Mesothelial cell of epicardium (in vitro differentiated cells): ENCODE results near the gene SLC40A1. TPM values are rescaled to one million over a fixed set of nuclear protein-coding genes. Genes with fewer than 3 reads are reported as not detected.

Source experiments
- DNase-seq, 2 experiments: peaks; one replicate each; pipeline ENCODE4 v3.0.0; 2021; ENCODE audit warnings: low spot score in 2 of 2; ENCODE audit not compliant: unreplicated experiment in 2 of 2
- H3K27ac Mint-ChIP-seq: 2 replicates; pipeline ENCODE4 v1.8.0; 2021; ENCODE audit warnings: mixed read lengths
- H3K27me3 Mint-ChIP-seq: 2 replicates; pipeline ENCODE4 v1.8.0; 2021; ENCODE audit warnings: low read depth, mixed read lengths
- H3K36me3 Mint-ChIP-seq: 2 replicates; pipeline ENCODE4 v1.8.0; 2021; ENCODE audit warnings: mixed read lengths
- H3K4me1 Mint-ChIP-seq: 2 replicates; pipeline ENCODE4 v1.8.0; 2021; ENCODE audit warnings: mixed read lengths
- H3K4me3 Mint-ChIP-seq: 2 replicates; pipeline ENCODE4 v1.8.0; 2021; ENCODE audit warnings: mild to moderate bottlenecking, moderate library complexity, mixed read lengths
- H3K9me3 Mint-ChIP-seq: 2 replicates; pipeline ENCODE4 v1.8.0; 2021; ENCODE audit warnings: mixed read lengths
- total RNA-seq: library from RNA; stranded (reverse); gene quantifications from 3 replicates; pipeline ENCODE4 v1.2.1, GENCODE V29; 2021
- TF ChIP-seq, protein P1 (sequence below): fragments of 200-600 bp; sonication (generic); IDR thresholded peaks from one replicate; pipeline ENCODE4 v1.5.0; 2021; ENCODE audit warnings: antibody characterized with exemption; ENCODE audit not compliant: unreplicated experiment

The SLC40A1 gene
- total RNA-seq, 1 donor from 2014 or later = 154 TPM

- H3K27me3 Mint-ChIP-seq = no peaks in the 10 kb centered on the region
- peak overlapping the region; percentile 89 for H3K27ac Mint-ChIP-seq
- H3K9me3 Mint-ChIP-seq = peaks cover 5% of the 10 kb centered on the region
- DNase-seq = no peak
- H3K4me3 Mint-ChIP-seq = no peak overlapping the region
- H3K36me3 Mint-ChIP-seq = peaks cover 18% of the 10 kb centered on the region
- TF ChIP-seq, protein P1, sequence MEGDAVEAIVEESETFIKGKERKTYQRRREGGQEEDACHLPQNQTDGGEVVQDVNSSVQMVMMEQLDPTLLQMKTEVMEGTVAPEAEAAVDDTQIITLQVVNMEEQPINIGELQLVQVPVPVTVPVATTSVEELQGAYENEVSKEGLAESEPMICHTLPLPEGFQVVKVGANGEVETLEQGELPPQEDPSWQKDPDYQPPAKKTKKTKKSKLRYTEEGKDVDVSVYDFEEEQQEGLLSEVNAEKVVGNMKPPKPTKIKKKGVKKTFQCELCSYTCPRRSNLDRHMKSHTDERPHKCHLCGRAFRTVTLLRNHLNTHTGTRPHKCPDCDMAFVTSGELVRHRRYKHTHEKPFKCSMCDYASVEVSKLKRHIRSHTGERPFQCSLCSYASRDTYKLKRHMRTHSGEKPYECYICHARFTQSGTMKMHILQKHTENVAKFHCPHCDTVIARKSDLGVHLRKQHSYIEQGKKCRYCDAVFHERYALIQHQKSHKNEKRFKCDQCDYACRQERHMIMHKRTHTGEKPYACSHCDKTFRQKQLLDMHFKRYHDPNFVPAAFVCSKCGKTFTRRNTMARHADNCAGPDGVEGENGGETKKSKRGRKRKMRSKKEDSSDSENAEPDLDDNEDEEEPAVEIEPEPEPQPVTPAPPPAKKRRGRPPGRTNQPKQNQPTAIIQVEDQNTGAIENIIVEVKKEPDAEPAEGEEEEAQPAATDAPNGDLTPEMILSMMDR = no peak
- peaks cover 71% of the 10 kb centered on the region for H3K4me1 Mint-ChIP-seq
These were observed 20.4 kb downstream of the SLC40A1 start for GRCh38 chr2:189560273-189560586.

DNA sequence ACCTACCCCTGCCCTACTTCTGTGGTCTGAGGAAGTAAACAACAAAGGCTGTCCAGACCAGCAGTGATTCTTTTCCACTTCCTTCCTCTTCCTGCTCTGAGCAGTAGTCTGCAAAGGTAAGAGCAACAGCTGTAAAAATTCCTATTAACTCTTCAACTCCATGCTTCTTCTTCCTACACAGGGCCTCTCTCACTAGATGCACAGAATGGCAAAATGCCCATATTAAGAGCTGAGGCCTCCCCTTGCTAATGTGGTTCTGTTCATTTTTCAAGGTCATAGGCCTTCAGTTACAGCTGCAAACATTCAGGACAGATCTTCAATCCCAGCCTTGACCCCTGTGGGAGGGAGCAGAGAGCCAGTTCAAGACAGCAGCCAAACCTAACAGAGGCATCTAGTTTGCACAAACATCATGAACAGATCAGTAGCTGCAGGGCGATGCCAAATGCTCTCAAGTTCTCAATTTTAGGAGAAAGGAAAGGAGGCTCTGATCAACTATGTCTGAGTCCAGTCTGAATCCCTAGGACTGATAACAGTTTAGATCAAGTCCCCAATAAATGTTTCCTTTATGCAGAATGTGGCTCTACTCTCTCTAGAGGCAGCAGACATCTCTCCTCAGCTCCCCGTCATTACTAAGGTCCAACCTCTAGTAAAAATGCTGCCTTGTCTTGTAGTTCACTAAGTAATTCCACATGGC lies 20.9 kb downstream of the SLC40A1 start:
- no peak overlapping the region for H3K4me3 Mint-ChIP-seq
- H3K9me3 Mint-ChIP-seq = no peaks in the 10 kb centered on the region
- H3K4me1 Mint-ChIP-seq = peaks cover 70% of the 10 kb centered on the region
- DNase-seq = no peak
- H3K27ac Mint-ChIP-seq = peak overlapping the region; percentile 89
- no peaks in the 10 kb centered on the region for H3K27me3 Mint-ChIP-seq
- peaks cover 13% of the 10 kb centered on the region for H3K36me3 Mint-ChIP-seq
- TF ChIP-seq, protein P1 = no peak

GRCh38 chr2:189558516-189559272 lies 21.9 kb downstream of the SLC40A1 start:
- no peak overlapping the region for H3K4me3 Mint-ChIP-seq
- peak overlapping the region; percentile 92 for H3K27ac Mint-ChIP-seq
- no peak for DNase-seq
- TF ChIP-seq, protein P1 = no peak
- H3K4me1 Mint-ChIP-seq = peaks cover 70% of the 10 kb centered on the region
- peaks cover 5% of the 10 kb centered on the region for H3K36me3 Mint-ChIP-seq
- H3K9me3 Mint-ChIP-seq = no peaks in the 10 kb centered on the region
- no peaks in the 10 kb centered on the region for H3K27me3 Mint-ChIP-seq

- Mint-ChIP-seq H3K36me3 (no peaks in the 10 kb centered on the region), H3K4me3 (no peak overlapping the region), H3K4me1 (peaks cover 76% of the 10 kb centered on the region), H3K9me3 (no peaks in the 10 kb centered on the region), H3K27ac (peak overlapping the region; percentile 95), H3K27me3 (no peaks in the 10 kb centered on the region)
- TF ChIP-seq, protein P1 = no peak
- no peak for DNase-seq
These were observed 23.2 kb downstream of the SLC40A1 start for GRCh38 chr2:189557373-189557772.

GRCh38 chr2:189556526-189556925 lies 24.1 kb downstream of the SLC40A1 start:
- no peak for DNase-seq
- TF ChIP-seq, protein P1 = no peak
- H3K4me1 Mint-ChIP-seq = peaks cover 79% of the 10 kb centered on the region
- no peak overlapping the region for H3K4me3 Mint-ChIP-seq
- no peaks in the 10 kb centered on the region for H3K36me3 Mint-ChIP-seq
- H3K9me3 Mint-ChIP-seq = no peaks in the 10 kb centered on the region
- H3K27ac Mint-ChIP-seq = peak overlapping the region; percentile 83
- H3K27me3 Mint-ChIP-seq = no peaks in the 10 kb centered on the region
